GM12873 (cell line): ENCODE data around the gene ZMYM1.

ENCODE experiments used
- CTCF ChIP-seq: IDR thresholded peaks from 2 replicates; pipeline ENCODE4 v1.5.1; 2012; ENCODE audit warnings: low read depth, mild to moderate bottlenecking, moderate library complexity, low read length, control low read depth; ENCODE audit not compliant: insufficient read depth; ENCODE audit errors: missing control alignments

ZMYM1 gene

GRCh38 chr1:35037206-35037605, 42.0 kb upstream of the ZMYM1 start:
- TF ChIP-seq CTCF = no peak

GRCh38 chr1:35038723-35039122, 40.5 kb upstream of the ZMYM1 start:
- no peak for TF ChIP-seq CTCF

GRCh38 chr1:35043498-35043897, 35.7 kb upstream of the ZMYM1 start:
- no peak for TF ChIP-seq CTCF

- TF ChIP-seq CTCF = no peak
Observed at GRCh38 chr1:35044431-35044830, 34.8 kb upstream of the ZMYM1 start.

GRCh38 chr1:35046730-35047129, 32.5 kb upstream of the ZMYM1 start:
- TF ChIP-seq CTCF = no peak

- no peak for TF ChIP-seq CTCF
Observed at GRCh38 chr1:35047188-35047858, 31.9 kb upstream of the ZMYM1 start.

GRCh38 chr1:35049116-35049515, 30.1 kb upstream of the ZMYM1 start:
- TF ChIP-seq CTCF = no peak
